Peyer's patch (tissue), 4 donors: ENCODE data around the gene UBASH3B.

Source experiments
- POLR2A ChIP-seq, 2 donors: fragments of 450-650 bp; IDR thresholded peaks; one replicate each; pipeline ENCODE4 v1.5.1; 2017; ENCODE audit warnings: antibody characterized with exemption in 2 of 2, mild to moderate bottlenecking in 2 of 2, moderate library complexity in 2 of 2
- TF ChIP-seq, protein P1 (sequence below), 6 experiments: fragments of 450-650 bp in 4 of 6; fragments of 200-600 bp in 2 of 6; sonication (generic) in 1 of 6; IDR thresholded peaks; one replicate each; pipeline ENCODE4 v1.5.1; 2017 to 2019; ENCODE audit warnings: antibody characterized with exemption in 6 of 6, mild to moderate bottlenecking in 3 of 6, moderate library complexity in 1 of 6

DNA sequence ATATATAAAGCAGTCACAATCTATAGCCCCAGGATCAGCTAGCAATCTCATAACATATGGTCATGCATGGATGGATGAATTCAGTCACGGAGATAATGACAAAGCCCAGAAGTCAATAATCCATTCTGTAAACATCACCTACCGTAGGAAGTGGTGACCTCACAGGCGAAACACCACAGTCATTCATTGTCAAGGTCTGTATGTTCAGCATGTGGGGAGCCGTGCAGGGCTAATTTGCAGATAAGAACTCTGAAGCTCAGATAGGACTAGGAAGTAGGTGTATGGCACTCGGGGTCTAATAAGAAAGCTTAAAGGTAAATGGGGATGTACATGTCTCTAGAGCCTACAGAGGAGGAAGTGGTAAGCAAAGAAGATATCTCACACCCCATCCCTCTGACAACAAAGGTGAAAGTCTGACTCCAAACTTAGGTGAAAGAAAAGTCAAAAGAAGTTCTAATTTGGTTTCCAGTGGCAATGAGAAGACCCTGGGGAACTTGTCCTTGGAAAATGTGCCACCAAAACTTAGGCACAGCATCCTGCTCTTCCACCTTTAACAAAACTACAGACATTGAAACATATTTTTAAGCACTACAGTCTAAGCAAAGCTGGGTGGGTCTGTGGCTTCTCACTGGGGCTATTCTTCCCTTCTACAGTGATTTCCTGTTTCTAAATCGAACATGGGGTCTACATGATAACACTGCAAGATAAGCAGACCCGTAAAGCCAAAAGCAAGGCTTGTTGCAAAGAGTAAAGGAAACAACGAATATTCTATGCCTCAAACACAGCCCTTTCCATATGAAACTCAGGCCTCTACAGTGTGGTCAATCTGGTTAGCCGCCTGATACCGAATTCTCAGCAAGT, 188.0 kb downstream of the UBASH3B start:
- TF ChIP-seq, protein P1, sequence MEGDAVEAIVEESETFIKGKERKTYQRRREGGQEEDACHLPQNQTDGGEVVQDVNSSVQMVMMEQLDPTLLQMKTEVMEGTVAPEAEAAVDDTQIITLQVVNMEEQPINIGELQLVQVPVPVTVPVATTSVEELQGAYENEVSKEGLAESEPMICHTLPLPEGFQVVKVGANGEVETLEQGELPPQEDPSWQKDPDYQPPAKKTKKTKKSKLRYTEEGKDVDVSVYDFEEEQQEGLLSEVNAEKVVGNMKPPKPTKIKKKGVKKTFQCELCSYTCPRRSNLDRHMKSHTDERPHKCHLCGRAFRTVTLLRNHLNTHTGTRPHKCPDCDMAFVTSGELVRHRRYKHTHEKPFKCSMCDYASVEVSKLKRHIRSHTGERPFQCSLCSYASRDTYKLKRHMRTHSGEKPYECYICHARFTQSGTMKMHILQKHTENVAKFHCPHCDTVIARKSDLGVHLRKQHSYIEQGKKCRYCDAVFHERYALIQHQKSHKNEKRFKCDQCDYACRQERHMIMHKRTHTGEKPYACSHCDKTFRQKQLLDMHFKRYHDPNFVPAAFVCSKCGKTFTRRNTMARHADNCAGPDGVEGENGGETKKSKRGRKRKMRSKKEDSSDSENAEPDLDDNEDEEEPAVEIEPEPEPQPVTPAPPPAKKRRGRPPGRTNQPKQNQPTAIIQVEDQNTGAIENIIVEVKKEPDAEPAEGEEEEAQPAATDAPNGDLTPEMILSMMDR (IDR thresholded peaks at IDR 0.05): no peak
- TF ChIP-seq POLR2A (IDR thresholded peaks at IDR 0.05): no peak
